Spleen (tissue), 11 donors: ENCODE results near the gene SLC1A2. TPM values are rescaled to one million over a fixed set of nuclear protein-coding genes. Genes with fewer than 3 reads are reported as not detected.

Source experiments
- DNase-seq: peaks from one replicate; pipeline ENCODE4 v3.0.0-alpha.2; 2020
- H3K27ac ChIP-seq, 8 donors: fragments of 200-600 bp; sonication (generic) in 7 of 8; 1 replicate in 4 of 8; 2 replicates in 4 of 8; pipeline versions ENCODE4 v1.5.0 to v1.8.0; 2016 to 2021; ENCODE audit warnings: inconsistent platforms in 4 of 8, mild to moderate bottlenecking in 4 of 8, moderate library complexity in 1 of 8
- H3K27me3 ChIP-seq, 7 donors: fragments of 200-600 bp; sonication (generic) in 6 of 7; replicated peaks in 1 of 7; 1 replicate in 4 of 7; 2 replicates in 3 of 7; pipeline versions ENCODE4 v1.5.0 to v1.8.0; 2016 to 2021; ENCODE audit warnings: inconsistent platforms in 3 of 7, mild to moderate bottlenecking in 1 of 7
- H3K36me3 ChIP-seq, 6 donors: fragments of 200-600 bp; sonication (generic) in 5 of 6; 1 replicate in 4 of 6; 2 replicates in 2 of 6; pipeline versions ENCODE4 v1.5.0 to v1.8.0; 2016 to 2021; ENCODE audit warnings: inconsistent platforms in 2 of 6
- H3K4me1 ChIP-seq, 6 donors: fragments of 200-600 bp; sonication (generic) in 5 of 6; 1 replicate in 3 of 6; 2 replicates in 3 of 6; pipeline versions ENCODE4 v1.5.0 to v1.8.0; 2016 to 2021; ENCODE audit warnings: inconsistent platforms in 3 of 6
- H3K4me3 ChIP-seq, 8 donors: fragments of 200-600 bp; sonication (generic) in 7 of 8; 1 replicate in 4 of 8; 2 replicates in 4 of 8; pipeline versions ENCODE4 v1.5.0 to v1.8.0; 2016 to 2021; ENCODE audit warnings: inconsistent platforms in 4 of 8, mild to moderate bottlenecking in 4 of 8, moderate library complexity in 2 of 8
- H3K9me3 ChIP-seq, 8 donors: fragments of 200-600 bp; sonication (generic) in 7 of 8; 1 replicate in 4 of 8; 2 replicates in 4 of 8; pipeline versions ENCODE4 v1.5.0 to v1.8.0; 2016 to 2021; ENCODE audit warnings: inconsistent platforms in 4 of 8
- CTCF ChIP-seq, 11 experiments: fragments of 200-600 bp in 7 of 11; fragments of 450-650 bp in 4 of 11; sonication (generic) in 4 of 11; IDR thresholded peaks in 8 of 11; conservative IDR thresholded peaks in 3 of 11; 1 replicate in 7 of 11; 2 replicates in 4 of 11; pipeline versions ENCODE4 v1.4.0 to v1.8.0; 2016 to 2021; ENCODE audit warnings: antibody characterized with exemption in 11 of 11, inconsistent platforms in 4 of 11, mild to moderate bottlenecking in 1 of 11
- POLR2A ChIP-seq, 3 donors: fragments of 450-650 bp; IDR thresholded peaks; one replicate each; pipeline ENCODE4 v1.5.1; 2017; ENCODE audit warnings: antibody characterized with exemption in 3 of 3, mild to moderate bottlenecking in 1 of 3
- POLR2AphosphoS5 ChIP-seq, 3 donors: sonication (generic); formaldehyde crosslinking; IDR thresholded peaks; one replicate each; pipeline ENCODE4 v1.5.1; 2017; ENCODE audit warnings: antibody characterized with exemption in 3 of 3
- WGBS, 5 donors: extraction: QIAGEN DNeasy Blood & Tissue Kit in 3 of 5; methylation state at CpG; one replicate each; pipeline versions ENCODE4 v1.1.5 to v1.1.7; 2013 to 2018; 5-methylcytosine and 5-hydroxymethylcytosine counted together
- intact Hi-C: fragments of 100-400 bp; cut with DNase I; formaldehyde crosslinking; loops from one replicate; pipeline ENCODE4 v1.15.0; 2023; ENCODE audit warnings: low total_unique reads
- polyA plus RNA-seq, 3 donors: library from polyadenylated mRNA; stranded (reverse); fragments of 200-250 nt; gene quantifications; one replicate each; pipeline ENCODE4 v1.2.1, GENCODE V29; 2013
- total RNA-seq, 7 donors: library from RNA; depleted of rRNA in 3 of 7; stranded (reverse); fragments of >200 nt in 3 of 7; fragmentation: NEBNext Ultra II Directional in 4 of 7; extraction: Animal tissue kit (Norgen Biotek cat#: 25700) in 4 of 7; gene quantifications; one replicate each; pipeline versions ENCODE4 v1.1.0 to v1.2.1, GENCODE V29; 2016 to 2021
- donor health status: healthy with polysubstance abuse.
- donor health status: DM: no; HTN: no; CAD: no; lungs with moderate emphysema.
- donor health status: DM: no; HTN: no; CAD: no.
- donor health status: Bipolar disorder and iron deficiency.
- donor health status: healthy.
- donor health status: DM: no; HTN: no; CAD: no.
- donor health status: DM: yes; HTN: yes; CAD: no.

Gene SLC1A2
- total and polyA plus RNA-seq, 10 donors = 0.26 to 3.8 (median 0.93) TPM

- H3K4me1 ChIP-seq = peaks cover 0 to 3% (median 0%) of the 10 kb centered on the region in 6 donors
- no peak for DNase-seq
- no peak overlapping the region for H3K27ac ChIP-seq
- 89 to 99% (median 92%) methylated on average over 5 of the region's 5 CpGs for WGBS, 5 donors
- no peaks in the 10 kb centered on the region for H3K9me3 ChIP-seq
- no peaks in the 10 kb centered on the region for H3K36me3 ChIP-seq
- H3K4me3 ChIP-seq = no peak overlapping the region
- intact Hi-C loops = no loop called here
- H3K27me3 ChIP-seq = no peaks in the 10 kb centered on the region
- TF ChIP-seq POLR2A (IDR thresholded peaks at IDR 0.05) (no peak), CTCF (IDR thresholded peaks at IDR 0.05 in 8 of 11, conservative IDR thresholded peaks at IDR 0.05 in 3 of 11) (no peak), POLR2AphosphoS5 (IDR thresholded peaks at IDR 0.05) (no peak)
These were observed 131.9 kb downstream of the SLC1A2 start for GRCh38 chr11:35287344-35287890.

- no peak overlapping the region for H3K27ac ChIP-seq
- H3K36me3 ChIP-seq = no peaks in the 10 kb centered on the region
- no peak for TF ChIP-seq CTCF (IDR thresholded peaks at IDR 0.05 in 8 of 11, conservative IDR thresholded peaks at IDR 0.05 in 3 of 11)
- TF ChIP-seq POLR2AphosphoS5 (IDR thresholded peaks at IDR 0.05) = no peak
- no peak for TF ChIP-seq POLR2A (IDR thresholded peaks at IDR 0.05)
- no peaks in the 10 kb centered on the region for H3K27me3 ChIP-seq
- DNase-seq = no peak
- intact Hi-C loops = no loop called here
- no peak overlapping the region for H3K4me3 ChIP-seq
- peaks cover 0 to 3% (median 0%) of the 10 kb centered on the region in 6 donors for H3K4me1 ChIP-seq
- no peaks in the 10 kb centered on the region for H3K9me3 ChIP-seq
These were observed 133.2 kb downstream of the SLC1A2 start for GRCh38 chr11:35286126-35286525.

GRCh38 chr11:35285471-35285870 lies 133.9 kb downstream of the SLC1A2 start:
- H3K9me3 ChIP-seq = no peaks in the 10 kb centered on the region
- TF ChIP-seq POLR2AphosphoS5 (IDR thresholded peaks at IDR 0.05) (no peak), CTCF (IDR thresholded peaks at IDR 0.05 in 8 of 11, conservative IDR thresholded peaks at IDR 0.05 in 3 of 11) (no peak), POLR2A (IDR thresholded peaks at IDR 0.05) (no peak)
- DNase-seq = no peak
- H3K27ac ChIP-seq = no peak overlapping the region
- intact Hi-C loops = no loop called here
- H3K27me3 ChIP-seq = no peaks in the 10 kb centered on the region
- WGBS, 5 donors = 84 to 96% (median 87%) methylated on average over 1 of the region's 1 CpG
- H3K36me3 ChIP-seq = no peaks in the 10 kb centered on the region
- no peak overlapping the region for H3K4me3 ChIP-seq
- H3K4me1 ChIP-seq = peaks cover 0 to 3% (median 0%) of the 10 kb centered on the region in 6 donors

- peaks cover 0 to 3% (median 0%) of the 10 kb centered on the region in 6 donors for H3K4me1 ChIP-seq
- DNase-seq = no peak
- WGBS, 5 donors = 63 to 78% (median 68%) methylated on average over 2 of the region's 2 CpGs
- no peaks in the 10 kb centered on the region for H3K36me3 ChIP-seq
- H3K27me3 ChIP-seq = no peaks in the 10 kb centered on the region
- H3K27ac ChIP-seq = no peak overlapping the region
- no peaks in the 10 kb centered on the region for H3K9me3 ChIP-seq
- intact Hi-C loops = no loop called here
- TF ChIP-seq CTCF (IDR thresholded peaks at IDR 0.05 in 8 of 11, conservative IDR thresholded peaks at IDR 0.05 in 3 of 11) = no peak
- TF ChIP-seq POLR2A (IDR thresholded peaks at IDR 0.05) = no peak
- TF ChIP-seq POLR2AphosphoS5 (IDR thresholded peaks at IDR 0.05) = no peak
- H3K4me3 ChIP-seq = no peak overlapping the region
These were observed 137.0 kb downstream of the SLC1A2 start for GRCh38 chr11:35282221-35282882.
